Esophagus muscularis mucosa (tissue), 4 donors: ENCODE results near the gene MTIF3. TPM values are rescaled to one million over a fixed set of nuclear protein-coding genes. Genes with fewer than 3 reads are reported as not detected.

ENCODE experiments used
- DNase-seq: peaks from one replicate; pipeline ENCODE4 v3.0.0-alpha.2; 2017; ENCODE audit errors: extremely low spot score
- H3K27ac ChIP-seq, 4 donors: fragments of 200-600 bp; sonication (generic); replicated peaks in 1 of 4; 1 replicate in 3 of 4; 2 replicates in 1 of 4; pipeline ENCODE4 v1.5.1; 2016 to 2019; ENCODE audit warnings: mild to moderate bottlenecking in 1 of 4
- H3K27me3 ChIP-seq, 4 donors: fragments of 200-600 bp; sonication (generic); one replicate each; pipeline versions ENCODE4 v1.5.1 to v1.6.0; 2016 to 2019
- H3K36me3 ChIP-seq, 4 donors: fragments of 200-600 bp; sonication (generic); one replicate each; pipeline ENCODE4 v1.5.1; 2016 to 2019
- H3K4me1 ChIP-seq, 4 donors: fragments of 200-600 bp; sonication (generic); one replicate each; pipeline ENCODE4 v1.5.1; 2016 to 2019
- H3K4me3 ChIP-seq, 4 donors: fragments of 200-600 bp; sonication (generic); 1 replicate in 2 of 4; 2 replicates in 2 of 4; pipeline ENCODE4 v1.5.1; 2016 to 2019; ENCODE audit warnings: mild to moderate bottlenecking in 4 of 4, moderate library complexity in 1 of 4
- H3K9me3 ChIP-seq, 4 donors: fragments of 200-600 bp; sonication (generic); 1 replicate in 3 of 4; 2 replicates in 1 of 4; pipeline ENCODE4 v1.5.1; 2016 to 2019
- EP300 ChIP-seq: sonication (generic); formaldehyde crosslinking; IDR thresholded peaks from one replicate; pipeline ENCODE4 v1.6.1; 2017; ENCODE audit warnings: antibody characterized with exemption
- POLR2A ChIP-seq: fragments of 450-650 bp; IDR thresholded peaks from one replicate; pipeline ENCODE4 v1.6.1; 2017; ENCODE audit warnings: antibody characterized with exemption, moderate library complexity, mild to moderate bottlenecking, low read depth
- POLR2AphosphoS5 ChIP-seq, 2 donors: sonication (generic); formaldehyde crosslinking; IDR thresholded peaks; one replicate each; pipeline ENCODE4 v1.6.1; 2017; ENCODE audit warnings: antibody characterized with exemption in 2 of 2
- WGBS: methylation state at CpG from one replicate; pipeline ENCODE4 v1.1.5; 2018; 5-methylcytosine and 5-hydroxymethylcytosine counted together
- intact Hi-C: fragments of 100-400 bp; cut with DNase I; formaldehyde crosslinking; loops from one replicate; pipeline ENCODE4 v1.15.1; 2023
- total RNA-seq, 4 donors: library from RNA; depleted of rRNA; stranded (reverse); fragments of >200 nt; gene quantifications; one replicate each; pipeline versions ENCODE4 v1.1.0 to v1.2.1, GENCODE V29; 2016
- TF ChIP-seq, protein P1 (sequence below), 3 experiments: fragments of 200-600 bp in 2 of 3; fragments of 450-650 bp in 1 of 3; sonication (generic) in 2 of 3; IDR thresholded peaks; one replicate each; pipeline ENCODE4 v1.5.1; 2017 to 2019; ENCODE audit warnings: antibody characterized with exemption in 3 of 3, mild to moderate bottlenecking in 2 of 3, moderate library complexity in 1 of 3

The MTIF3 gene
- total RNA-seq, 4 donors from 2014 or later = 45.1 to 86.6 (median 67.5) TPM

GRCh38 chr13:27472941-27473340 lies 22.6 kb upstream of the MTIF3 start:
- Histone ChIP-seq H3K27ac (no peak overlapping the region), H3K9me3 (no peaks in the 10 kb centered on the region), H3K36me3 (no peaks in the 10 kb centered on the region), H3K4me1 (no peaks in the 10 kb centered on the region), H3K4me3 (no peak overlapping the region), H3K27me3 (peaks cover 0 to 4% (median 0%) of the 10 kb centered on the region in 4 donors)
- TF ChIP-seq, protein P1, sequence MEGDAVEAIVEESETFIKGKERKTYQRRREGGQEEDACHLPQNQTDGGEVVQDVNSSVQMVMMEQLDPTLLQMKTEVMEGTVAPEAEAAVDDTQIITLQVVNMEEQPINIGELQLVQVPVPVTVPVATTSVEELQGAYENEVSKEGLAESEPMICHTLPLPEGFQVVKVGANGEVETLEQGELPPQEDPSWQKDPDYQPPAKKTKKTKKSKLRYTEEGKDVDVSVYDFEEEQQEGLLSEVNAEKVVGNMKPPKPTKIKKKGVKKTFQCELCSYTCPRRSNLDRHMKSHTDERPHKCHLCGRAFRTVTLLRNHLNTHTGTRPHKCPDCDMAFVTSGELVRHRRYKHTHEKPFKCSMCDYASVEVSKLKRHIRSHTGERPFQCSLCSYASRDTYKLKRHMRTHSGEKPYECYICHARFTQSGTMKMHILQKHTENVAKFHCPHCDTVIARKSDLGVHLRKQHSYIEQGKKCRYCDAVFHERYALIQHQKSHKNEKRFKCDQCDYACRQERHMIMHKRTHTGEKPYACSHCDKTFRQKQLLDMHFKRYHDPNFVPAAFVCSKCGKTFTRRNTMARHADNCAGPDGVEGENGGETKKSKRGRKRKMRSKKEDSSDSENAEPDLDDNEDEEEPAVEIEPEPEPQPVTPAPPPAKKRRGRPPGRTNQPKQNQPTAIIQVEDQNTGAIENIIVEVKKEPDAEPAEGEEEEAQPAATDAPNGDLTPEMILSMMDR (IDR thresholded peaks at IDR 0.05) = no peak
- TF ChIP-seq EP300 (no peak), POLR2A (no peak), POLR2AphosphoS5 (IDR thresholded peaks at IDR 0.05) (no peak)
- WGBS = 72% methylated on average over 3 of the region's 3 CpGs
- intact Hi-C loops = no loop called here
- no peak for DNase-seq

GRCh38 chr13:27472441-27472840 lies 22.1 kb upstream of the MTIF3 start:
- WGBS = no CpG with 5 or more reads among the region's 2 CpGs
- Histone ChIP-seq H3K9me3 (no peaks in the 10 kb centered on the region), H3K4me1 (no peaks in the 10 kb centered on the region), H3K36me3 (no peaks in the 10 kb centered on the region), H3K27me3 (peaks cover 0 to 4% (median 0%) of the 10 kb centered on the region in 4 donors), H3K4me3 (no peak overlapping the region), H3K27ac (no peak overlapping the region)
- DNase-seq = no peak
- intact Hi-C loops = no loop called here
- TF ChIP-seq EP300 (no peak), POLR2AphosphoS5 (IDR thresholded peaks at IDR 0.05) (no peak), POLR2A (no peak)
- TF ChIP-seq, protein P1 (IDR thresholded peaks at IDR 0.05) = no peak

DNA sequence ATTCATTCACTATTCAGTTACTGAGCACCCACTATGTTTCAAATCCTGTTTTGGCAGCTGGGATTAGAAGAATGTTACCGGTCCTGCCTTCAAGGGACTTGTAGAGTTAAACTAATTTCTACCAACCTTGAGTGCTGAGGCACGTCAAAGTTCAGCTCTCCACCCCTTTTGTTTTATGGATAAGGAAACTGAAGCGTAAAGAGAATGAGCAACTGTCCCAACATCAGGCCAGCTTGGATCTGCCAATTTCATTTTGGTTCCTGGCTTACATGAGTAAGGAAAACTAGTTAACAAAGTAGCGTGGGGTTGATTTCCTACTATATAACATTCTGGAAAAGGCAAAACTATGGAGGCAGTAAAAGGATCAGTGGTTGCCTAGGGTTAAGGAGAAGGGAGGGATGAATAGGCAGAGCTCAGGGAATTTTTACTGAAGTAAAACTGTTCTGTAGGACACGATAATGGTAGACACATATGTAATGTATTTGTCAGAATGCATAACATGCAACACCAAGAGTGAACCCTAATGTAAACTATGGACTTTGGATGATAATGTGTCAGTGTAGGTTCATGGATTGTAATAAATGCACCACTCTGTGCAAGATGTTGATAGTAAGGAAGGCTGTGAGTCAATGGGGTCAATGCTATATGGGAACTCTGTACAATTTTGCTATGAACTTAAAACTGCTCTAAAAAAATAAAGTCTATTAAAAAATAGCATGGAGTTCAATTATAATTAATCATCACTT lies 19.9 kb upstream of the MTIF3 start:
- H3K27ac ChIP-seq = no peak overlapping the region
- 71% methylated on average over 5 of the region's 5 CpGs for WGBS
- TF ChIP-seq POLR2AphosphoS5 (IDR thresholded peaks at IDR 0.05) (no peak), POLR2A (no peak)
- TF ChIP-seq, protein P1 (IDR thresholded peaks at IDR 0.05) = no peak

GRCh38 chr13:27466513-27466912 lies 16.1 kb upstream of the MTIF3 start:
- intact Hi-C loops = no loop called here
- H3K27me3 ChIP-seq = no peaks in the 10 kb centered on the region
- DNase-seq = no peak
- no peaks in the 10 kb centered on the region for H3K36me3 ChIP-seq
- H3K27ac ChIP-seq = no peak overlapping the region
- TF ChIP-seq, protein P1 (IDR thresholded peaks at IDR 0.05) = no peak
- TF ChIP-seq POLR2A (no peak), EP300 (no peak), POLR2AphosphoS5 (IDR thresholded peaks at IDR 0.05) (no peak)
- WGBS = 8% methylated on average over 3 of the region's 3 CpGs
- peaks cover 0 to 18% (median 13%) of the 10 kb centered on the region in 4 donors for H3K4me1 ChIP-seq
- no peaks in the 10 kb centered on the region for H3K9me3 ChIP-seq
- no peak overlapping the region for H3K4me3 ChIP-seq

More for the DNA sequence above, 19.9 kb upstream of the MTIF3 start:
- Histone ChIP-seq H3K4me3 (no peak overlapping the region), H3K27me3 (no peaks in the 10 kb centered on the region), H3K36me3 (no peaks in the 10 kb centered on the region), H3K4me1 (peaks cover 0 to 11% (median 8%) of the 10 kb centered on the region in 4 donors), H3K9me3 (no peaks in the 10 kb centered on the region)
- intact Hi-C loops = no loop called here
- DNase-seq = no peak
